GM19324 (cell line): ENCODE data around the gene PCSK4.
"Not testable (repeated sequence)": the region's sequence is repeated elsewhere in the genome, so short reads cannot be mapped to it uniquely, and the experiment has no call there.

Source experiments
- ATAC-seq: cut with Tn5 transposase; IDR thresholded peaks from one replicate; pipeline ENCODE4 v1.9.1; 2021; ENCODE audit warnings: mild to moderate bottlenecking, moderate library complexity; ENCODE audit not compliant: unreplicated experiment, low FRiP score

PCSK4 gene

DNA sequence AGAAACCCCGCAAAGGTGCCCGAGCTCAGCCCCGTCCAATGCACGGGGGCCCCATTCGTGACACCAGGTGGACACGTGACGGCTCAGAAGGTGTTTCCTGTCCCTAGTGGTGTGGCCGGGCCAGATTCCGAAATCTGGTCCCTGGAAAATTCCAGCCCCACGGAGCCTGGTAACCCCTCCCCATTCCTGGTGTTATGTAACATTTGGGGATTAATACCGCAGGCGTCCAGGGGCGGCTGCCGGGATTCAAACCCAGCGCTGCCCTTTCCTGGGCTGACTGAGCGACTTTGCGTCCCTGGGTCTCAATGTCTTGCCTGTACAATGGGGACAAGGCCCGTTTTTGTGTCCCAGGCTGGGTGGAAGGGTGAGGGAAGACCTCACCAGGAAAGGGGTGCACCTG lies 32.7 kb upstream of the PCSK4 start:
- ATAC-seq, result no peak

DNA sequence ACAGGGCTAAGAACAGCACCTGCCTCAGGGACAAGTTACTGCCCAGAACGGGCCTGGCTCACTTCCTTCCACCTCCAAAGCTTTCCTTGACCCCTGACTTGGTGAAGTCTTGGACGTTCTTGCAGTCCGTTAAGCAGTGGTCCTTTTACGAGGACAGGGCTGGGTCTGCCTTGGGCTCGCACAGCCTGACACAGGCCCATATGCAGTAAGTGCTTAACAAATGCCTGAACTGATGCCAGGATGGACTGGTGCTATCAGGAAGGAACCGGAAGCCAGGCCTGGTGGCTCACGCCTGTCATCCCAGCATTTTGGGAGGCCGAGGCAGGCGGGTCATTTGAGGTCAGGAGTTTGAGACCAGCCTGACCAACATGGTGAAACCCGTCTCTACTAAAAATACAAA lies 31.9 kb upstream of the PCSK4 start:
- no peak for ATAC-seq

DNA sequence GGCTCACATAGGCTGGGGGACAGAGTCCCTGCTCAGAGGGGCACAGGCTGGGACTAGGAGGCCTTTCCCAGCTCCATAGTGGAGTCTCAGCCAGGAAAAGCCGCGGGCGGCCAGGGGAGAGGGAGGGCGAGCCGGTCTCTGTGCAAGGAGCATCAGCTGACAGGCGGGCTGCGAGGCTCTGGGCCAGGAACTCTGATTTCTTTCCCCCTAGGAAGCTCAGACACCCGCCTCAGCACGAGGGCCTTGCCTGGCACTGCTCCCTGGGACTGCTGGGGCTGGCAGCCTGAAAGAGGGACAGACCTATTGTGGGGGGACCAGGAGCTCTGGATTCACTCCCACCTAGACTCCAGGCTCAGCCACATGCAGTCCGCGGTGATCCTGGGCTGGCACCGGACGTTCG lies 31.5 kb upstream of the PCSK4 start:
- ATAC-seq, result no peak

DNA sequence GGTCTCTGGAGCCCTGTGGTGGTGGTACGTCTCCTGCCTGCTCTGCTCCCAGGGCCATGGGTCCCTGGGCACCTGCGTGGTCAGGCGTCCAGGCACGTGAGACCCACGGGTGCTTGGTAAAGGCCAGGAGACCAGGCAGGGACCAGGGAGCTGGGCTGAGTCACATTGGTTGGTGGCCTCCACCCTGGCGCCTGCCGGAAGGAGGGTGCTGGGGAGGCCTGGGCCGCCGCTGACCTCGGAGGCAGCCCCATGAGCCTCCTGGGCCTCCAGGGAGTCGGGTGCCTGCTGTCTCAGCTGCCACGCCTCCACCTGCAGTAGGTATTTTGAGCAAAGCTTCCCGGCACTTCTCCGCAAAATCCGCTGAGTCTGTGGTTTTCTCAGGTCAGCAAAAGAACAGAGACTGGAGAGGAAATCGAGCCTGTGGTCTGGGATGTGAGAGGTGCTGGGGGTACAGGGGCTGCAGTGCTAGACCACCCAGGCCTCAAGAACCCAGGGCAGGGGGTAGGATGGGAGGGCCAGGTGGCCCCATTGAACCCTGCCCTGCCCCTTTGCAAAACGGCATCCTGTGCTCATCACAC lies 30.1 kb upstream of the PCSK4 start:
- ATAC-seq, result no peak

DNA sequence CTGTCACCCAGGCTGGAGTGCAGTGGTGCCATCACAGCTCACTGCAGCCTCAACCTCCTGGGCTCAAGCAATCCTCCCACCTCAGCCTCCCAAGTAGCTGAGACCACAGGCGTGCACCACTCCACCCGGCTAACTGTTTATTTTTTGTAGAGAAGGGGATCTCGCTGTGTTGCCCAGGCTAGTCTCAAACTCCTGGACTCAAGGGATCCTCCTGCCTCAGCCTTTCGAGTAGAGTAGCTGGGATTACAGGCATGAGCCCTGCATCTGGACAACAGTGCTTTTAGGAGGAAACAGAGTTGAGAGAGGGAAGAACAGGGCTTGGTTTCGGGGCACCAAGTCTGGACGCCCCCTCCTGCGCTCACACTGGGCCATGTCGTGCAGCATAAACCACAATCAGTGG lies 29.7 kb upstream of the PCSK4 start:
- not testable (repeated sequence) for ATAC-seq

DNA sequence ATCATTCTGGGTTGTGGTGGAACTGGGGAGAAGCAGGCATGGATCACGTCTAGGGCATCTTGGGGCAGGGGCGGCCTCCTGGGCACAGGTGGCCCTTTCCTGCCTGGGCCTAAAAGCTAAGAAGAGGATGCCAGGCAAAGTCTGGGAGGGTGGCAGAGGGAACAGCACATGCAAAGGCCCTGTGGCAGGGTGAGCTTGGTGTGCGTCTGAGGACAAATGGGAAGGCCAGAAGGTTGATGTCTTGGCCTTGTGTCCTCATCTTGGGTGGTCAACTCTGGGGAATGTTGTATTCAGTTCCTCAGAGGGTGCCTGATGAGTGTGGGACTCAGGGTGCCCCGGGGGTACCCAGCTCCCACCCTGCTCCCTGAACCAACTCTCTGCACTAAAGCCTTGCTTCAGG lies 28.3 kb upstream of the PCSK4 start:
- no peak for ATAC-seq

DNA sequence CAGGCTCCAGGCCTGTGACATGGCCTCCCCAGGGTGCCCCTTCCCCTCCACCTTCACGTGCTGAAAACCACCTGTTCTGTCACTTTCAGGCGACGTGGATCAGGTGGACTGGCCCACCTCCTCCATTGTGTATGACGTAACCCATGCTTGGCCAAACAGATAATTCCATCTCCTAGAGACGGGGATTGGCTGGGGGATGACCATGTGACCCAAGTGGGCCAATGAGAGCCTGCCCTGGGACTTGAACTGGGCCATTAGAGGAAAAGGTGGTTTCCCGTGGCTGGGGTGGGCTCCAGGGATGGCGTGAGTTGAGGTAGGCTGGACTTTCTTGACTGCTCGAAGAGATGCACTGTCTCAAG lies 26.2 kb upstream of the PCSK4 start:
- ATAC-seq, result no peak

DNA sequence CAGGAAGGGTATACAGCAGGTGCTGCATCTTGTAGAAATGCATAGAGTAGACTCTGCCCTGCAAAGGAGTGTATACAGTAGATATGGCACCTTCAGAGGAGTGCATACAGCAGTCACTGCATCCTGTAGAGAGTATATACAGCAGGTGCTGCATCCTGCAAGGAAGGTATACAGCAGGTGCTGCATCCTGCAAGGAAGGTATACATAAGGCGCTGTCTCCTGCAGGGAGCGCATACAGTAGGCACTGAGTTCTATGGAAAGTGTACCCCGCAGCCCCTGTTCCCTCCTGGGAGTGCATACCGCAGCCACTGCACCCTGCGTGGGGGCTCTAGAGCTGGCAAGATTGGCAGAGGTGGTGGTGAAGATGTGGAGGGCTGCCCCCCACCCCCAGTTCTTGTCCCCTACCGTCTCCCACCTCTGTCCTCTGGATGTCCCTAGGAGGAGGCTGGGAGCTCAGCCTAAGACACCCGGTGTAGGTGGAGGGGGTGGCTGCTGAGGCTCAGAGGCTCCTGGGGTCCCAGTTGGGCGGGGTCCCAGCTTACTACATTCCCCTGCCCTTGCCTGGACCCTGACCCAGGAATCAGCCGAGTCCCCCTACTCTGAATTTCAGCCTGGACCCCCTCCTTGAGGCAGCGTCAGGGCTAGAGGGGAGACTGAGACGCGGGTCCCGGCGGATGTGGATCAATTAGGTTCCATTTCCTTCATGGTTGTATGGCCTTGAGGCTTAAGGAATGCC lies 25.0 kb upstream of the PCSK4 start:
- no peak for ATAC-seq

DNA sequence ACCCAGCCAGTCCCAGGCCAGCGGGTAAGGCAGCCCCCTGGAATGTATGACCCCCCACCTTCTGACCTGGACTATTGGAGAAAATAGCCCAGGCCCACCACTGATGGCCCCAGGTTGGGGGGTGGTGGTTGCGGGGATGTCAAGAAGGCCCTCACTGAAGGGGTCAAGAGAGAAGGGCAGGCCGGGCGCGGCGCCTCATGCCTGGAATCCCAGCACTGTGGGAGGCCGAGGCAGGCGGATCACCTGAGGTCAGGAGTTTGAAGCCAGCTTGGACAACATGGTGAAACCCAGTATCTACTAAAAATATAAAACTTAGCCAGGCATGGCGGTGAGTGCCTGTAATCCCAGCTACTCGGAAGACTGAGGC lies 24.1 kb upstream of the PCSK4 start:
- no peak for ATAC-seq

DNA sequence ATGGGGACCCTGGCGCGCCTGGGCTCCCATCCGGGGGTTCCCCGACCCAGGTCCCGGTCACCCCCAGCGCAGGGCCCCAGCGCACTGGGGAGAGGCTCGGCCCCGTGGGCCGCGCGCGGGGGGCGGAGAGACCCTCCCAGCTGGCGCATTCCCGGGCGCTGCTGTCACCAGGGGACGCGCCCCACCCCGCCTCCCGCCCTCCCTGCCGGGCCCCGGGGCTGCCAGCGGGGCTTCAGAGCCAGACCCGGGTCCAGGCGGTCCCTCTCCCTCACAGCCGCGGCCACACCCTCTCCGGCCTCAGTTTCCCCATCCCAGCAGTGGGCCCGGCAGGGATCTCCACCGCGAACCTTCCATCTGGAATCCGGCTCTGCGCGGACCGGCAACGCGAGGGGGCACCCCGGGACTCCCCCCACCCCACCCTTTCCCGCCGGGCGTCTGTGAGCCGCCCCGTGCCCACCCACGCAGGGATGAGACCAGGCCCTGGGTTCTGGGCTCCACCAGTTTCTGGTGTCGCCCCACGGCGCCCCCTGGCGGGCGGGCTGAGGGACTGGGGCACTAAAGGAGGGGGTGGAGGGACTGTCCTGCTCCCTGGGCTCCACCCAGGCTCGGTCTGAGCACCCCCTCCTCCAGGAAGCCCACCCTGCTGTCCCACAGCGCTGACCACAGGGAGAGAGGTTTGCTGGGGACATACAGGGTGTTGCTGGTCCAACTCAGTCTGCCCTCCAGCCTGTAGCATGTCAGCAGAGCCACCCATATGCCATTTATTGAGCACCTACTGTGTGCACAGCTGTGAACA lies 23.5 kb upstream of the PCSK4 start:
- ATAC-seq, result no peak

DNA sequence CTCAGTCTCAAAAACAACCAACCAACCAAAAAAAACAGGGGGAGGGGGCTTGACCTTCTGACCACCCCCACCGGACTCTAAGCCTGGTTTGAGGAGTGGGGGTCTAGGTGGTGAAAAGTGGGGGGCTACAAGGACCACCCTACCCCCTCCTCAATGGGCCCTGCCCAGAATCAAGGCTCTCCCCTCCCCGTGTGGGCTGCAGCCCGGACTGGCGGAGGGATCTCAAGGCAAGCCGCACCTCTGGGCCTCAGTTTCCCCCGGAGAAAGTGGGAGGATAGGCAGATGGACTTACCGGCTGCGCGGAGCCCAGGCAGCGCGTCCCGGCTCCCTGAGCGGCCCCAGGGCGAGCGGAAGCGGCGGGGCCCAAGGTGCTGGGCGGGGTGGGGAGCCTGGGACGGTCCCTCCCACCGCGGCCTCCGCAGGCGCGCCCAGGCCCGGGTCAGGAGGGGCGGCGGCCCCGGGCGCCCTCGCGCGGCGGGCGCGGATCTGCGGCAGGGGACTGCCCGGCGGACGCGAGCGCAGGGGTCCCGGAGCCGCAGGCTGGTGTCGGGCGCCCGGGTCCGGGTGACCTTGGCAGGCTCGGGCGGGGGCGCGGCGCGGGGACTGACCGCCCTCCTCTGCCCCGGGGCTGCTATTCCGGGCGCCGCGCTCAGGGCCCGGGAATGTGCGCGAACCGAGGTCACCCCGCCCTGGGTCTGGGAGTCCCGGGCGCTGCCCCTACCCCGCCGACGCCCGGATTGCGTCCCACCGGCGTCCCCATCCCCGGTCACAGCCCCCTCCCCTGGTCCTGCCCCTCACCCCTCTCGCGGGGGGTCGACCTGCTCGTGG lies 22.7 kb upstream of the PCSK4 start, which contains the start of gene ADAMTSL5:
TSS of gene ADAMTSL5 (minus strand) at position 349 of the 828 bp plus-strand sequence. CDS start 2,076 bp downstream, outside the sequence.
- no peak for ATAC-seq

DNA sequence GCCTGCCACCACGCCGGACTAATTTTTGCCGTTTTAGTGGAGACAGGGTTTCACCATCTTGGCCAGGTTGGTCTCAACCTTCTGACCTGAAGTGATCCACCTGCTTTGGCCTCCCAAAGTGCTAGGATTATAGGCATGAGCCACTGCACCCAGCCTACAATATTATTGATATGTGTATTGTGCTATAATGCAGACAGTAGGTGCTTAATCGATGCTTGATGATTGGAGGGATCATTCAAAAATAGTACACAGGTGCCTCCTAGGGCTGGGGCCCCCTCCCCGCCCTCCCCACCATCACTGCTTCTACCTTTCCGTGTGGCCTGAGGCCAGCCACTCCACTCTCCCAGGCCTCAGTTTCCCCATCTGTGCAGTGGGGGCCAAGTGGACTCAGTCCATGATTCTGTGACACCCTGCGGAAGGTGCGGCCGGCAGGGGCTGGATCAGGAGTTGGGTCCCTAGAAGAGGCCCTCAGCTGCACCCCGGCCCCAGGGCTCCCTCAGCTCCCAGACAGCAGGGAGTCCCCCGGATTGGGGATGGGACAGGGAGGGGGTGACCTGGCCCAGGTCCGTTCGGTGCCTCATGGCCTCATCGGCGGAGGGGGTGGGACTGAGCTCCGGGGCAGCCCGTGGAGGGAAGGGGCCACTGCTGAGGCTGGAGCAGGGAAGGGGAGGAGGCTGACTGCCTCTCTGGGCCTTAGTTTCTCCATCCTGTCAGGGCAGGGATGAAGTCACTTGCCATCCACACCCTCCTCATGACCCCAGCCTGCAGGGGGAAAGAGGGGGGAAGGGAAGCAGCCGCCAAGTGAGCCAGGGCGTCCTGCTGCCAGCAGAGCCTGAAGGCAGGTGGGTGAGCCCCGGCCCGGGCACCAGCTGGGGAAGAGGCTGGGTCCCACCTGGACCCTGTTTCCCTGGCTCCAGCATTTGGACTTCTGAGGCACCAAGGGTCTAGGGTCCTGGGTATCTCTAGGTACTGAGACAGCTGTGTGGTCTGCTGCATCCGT lies 21.5 kb upstream of the PCSK4 start:
- ATAC-seq, result no peak

DNA sequence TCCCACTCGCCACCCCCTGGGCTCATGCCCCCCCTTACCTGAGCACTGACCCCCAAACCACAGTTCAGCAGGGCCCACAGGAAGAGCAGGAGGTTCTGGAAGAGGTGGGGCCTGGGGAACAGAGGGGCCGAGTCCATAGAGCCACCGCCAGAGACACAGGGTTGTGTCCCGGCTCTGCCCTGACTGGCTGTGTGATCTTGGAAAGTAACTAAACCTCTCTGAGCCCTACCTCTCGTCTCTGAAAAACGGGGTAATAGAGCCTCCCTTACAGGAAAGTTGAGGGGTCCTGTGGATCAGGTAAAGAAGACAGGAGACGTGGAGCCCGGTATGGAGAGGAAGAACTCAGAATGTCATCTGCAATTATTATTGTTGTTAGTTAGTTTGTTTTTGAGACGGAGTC lies 20.7 kb upstream of the PCSK4 start:
- ATAC-seq, result no peak

DNA sequence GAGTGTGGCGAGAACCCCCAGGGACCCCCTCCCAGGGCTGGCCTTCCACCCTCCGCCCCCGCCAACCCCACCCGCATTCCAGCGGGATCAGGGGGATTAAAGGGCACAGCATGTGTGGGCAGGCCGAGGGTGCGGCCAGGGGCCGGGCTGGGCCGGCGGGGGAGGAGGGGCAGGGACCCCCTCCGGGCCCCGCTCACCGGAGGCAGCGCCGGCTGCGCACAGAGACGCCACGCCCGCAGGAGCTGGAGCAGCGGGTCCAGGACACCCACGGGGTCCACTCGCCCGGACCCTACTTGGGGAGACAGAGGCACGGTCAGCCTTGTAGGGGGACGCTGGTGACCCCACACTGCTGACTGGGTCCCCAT lies 20.3 kb upstream of the PCSK4 start:
- ATAC-seq, result no peak

DNA sequence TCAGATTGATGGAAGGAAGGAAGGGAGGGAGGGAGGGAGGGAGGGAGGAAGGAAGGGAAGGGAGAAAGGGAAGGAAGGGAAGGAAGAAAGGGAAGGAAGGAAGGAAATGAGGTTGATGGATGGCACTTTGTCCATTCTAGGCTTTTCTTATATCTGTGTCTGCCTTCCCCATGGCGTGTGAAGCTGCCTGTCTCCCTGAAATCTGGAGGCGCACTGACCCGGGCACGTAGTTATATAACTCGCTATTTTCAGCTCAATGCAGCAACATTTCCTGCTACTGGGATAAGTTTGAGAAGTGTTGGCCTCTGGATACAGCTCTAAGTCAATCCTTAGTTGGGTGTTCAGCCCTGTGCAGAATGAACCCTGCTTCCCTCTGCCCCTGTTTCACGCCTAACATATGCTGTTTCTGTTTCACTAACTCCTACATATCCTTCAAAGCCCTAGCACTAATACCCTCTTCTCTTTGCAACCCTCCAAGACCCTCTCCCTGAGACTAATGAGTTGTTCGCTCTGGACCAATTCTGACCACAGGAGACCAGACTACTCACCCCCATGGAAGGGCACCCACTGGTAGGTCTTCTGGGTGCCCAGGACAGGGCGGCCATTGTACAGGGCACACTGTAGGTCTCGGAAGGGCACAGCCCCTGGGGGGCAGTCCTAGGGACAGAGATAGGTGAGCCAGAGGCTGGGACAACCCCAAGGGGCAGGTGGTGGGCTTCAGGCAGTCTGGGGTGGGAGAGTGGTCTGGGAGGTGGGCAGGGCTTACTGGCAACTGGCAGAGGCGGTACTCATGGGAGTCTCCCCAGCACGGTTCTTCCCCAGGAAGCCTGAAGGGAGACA lies 19.7 kb upstream of the PCSK4 start:
- no peak for ATAC-seq

DNA sequence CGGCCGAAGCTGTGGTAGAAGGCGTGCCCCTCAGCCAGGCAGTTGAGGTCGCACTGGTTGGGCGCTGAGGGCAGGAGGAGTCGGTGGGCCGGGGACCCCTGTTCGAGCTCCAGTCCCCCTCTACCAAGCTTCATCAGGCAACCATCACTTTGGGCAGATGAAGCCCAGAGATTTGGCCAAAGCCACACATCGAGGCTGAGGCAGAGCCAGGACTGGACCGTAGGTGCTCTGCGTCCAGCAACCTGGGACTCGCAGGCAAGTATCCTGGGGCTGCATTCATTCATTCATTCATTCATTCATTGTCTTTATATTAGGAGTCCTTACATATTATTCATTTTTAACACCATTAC lies 18.3 kb upstream of the PCSK4 start:
- no peak for ATAC-seq

DNA sequence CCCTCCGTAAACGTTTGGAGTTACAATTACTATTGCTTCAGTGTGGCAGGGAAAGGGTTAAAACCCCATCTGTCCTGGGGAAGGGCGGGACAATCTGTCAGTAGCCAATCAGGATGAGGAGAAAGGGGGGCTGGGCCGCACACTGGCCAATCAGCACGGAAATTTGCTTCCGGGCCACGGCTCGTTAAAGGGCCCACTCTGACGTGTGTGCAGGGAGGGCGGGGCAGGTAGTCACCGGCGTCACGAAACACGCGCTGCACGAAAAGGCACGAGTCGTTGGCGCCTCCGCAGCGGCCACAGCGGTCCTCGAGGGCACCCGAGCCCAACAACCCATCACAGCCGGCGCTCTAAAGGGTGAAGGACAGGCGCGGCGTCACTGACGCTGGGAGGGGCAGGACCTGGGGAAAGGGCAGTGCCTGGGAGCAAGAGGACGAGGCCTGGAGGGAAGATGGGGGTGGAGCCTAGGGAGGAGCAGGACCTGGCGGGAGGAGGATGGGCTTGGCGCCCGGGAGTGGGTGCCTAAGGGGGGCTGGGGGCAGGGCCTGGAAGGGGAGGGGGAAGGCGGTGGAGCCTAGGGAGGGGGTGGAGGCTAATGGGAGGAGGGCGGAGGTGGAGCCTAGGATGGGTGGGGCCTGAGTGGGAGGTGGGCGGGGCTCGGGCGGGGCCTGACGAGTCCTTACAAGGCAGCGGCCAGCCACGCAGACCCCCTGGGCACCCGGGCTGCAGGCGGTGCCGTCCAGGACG lies 17.8 kb upstream of the PCSK4 start:
- ATAC-seq, result no peak

DNA sequence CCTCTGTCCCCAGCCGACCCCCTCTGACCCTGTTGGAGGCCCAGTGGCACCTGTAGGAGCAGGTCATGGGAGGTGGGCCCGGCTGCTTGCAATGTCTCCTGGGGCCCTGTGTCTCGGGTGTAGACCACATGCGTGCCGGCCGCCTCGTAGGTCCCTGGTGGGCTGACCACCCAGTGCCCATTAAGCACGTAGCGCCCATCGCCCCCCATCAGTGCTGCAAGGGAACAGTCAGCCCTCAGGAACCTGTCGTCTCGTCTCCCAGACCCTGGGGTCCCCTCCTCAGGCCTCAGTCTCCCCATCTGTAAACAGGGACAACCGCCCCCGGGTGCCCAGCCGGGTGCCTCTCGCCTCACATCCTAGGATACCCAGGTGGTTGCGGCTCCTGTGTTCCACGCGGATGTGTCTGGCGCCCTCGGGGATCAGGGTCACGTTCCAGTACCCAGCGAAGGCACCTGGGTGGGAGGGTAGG lies 17.1 kb upstream of the PCSK4 start:
- ATAC-seq, result no peak
